ENCODE results near the gene ITPKB. TPM values are rescaled to one million over a fixed set of nuclear protein-coding genes. Genes with fewer than 3 reads are reported as not detected.

The ITPKB gene
- total and polyA plus RNA-seq, 2 of the 13 experiments (the other 11 are each of a cell fraction or from before 2014, with no cell fraction given): not detected

- FAIRE-seq (no peak), DNase-seq (ENCODE audit: low spot score) (no peak), ATAC-seq (no peak)
- Histone ChIP-seq H3K79me2 (ENCODE audit: insufficient read depth, low read length) (no peaks in the 10 kb centered on the region), H2AFZ (ENCODE audit: low read length) (no peak overlapping the region), H3K27me3 (ENCODE audit: control insufficient read depth in 1 of 2, insufficient read depth in 2 of 2, low read length in 2 of 2) (peaks cover 0 to 15% of the 10 kb centered on the region in 2 experiments; a peak in 2 of 5 replicates), H3K27ac (ENCODE audit: extremely low read length, insufficient read depth, low read length) (no peak overlapping the region), H3K4me2 (ENCODE audit: low read depth, low read length) (no peak overlapping the region), H3K4me3 (replicated peaks in 1 of 3; ENCODE audit: insufficient read depth in 1 of 3, low read depth in 2 of 3, low read length in 3 of 3) (no peak overlapping the region), H3K4me1 (ENCODE audit: insufficient read depth, low read length) (no peaks in the 10 kb centered on the region), H3K9me3 (ENCODE audit: low read length) (no peaks in the 10 kb centered on the region), H3K9ac (ENCODE audit: insufficient read depth, low read depth, low read length) (no peak overlapping the region), H3K36me3 (replicated peaks in 1 of 2; ENCODE audit: control insufficient read depth in 1 of 2, insufficient read depth in 2 of 2, low read length in 2 of 2) (no peaks in the 10 kb centered on the region), H4K20me1 (ENCODE audit: insufficient read depth, low read length) (no peaks in the 10 kb centered on the region)
- in situ Hi-C loops (cut with HindIII; ENCODE audit: extremely low pct_ligation_motif_present, low pct_unique_long_range_greater_than_20kb): no loop called here
- WGBS (ENCODE audit: low lambda C conversion rate): 4% methylated on average over 7 of the region's 7 CpGs
- ChIA-PET CTCF (ENCODE audit: low intra/inter-chr PET ratio, low total read pairs) (no interaction called here), POLR2A (no interaction called here)
- no TSS peak for BruUV-seq (replicated peaks)
- intact Hi-C loops (cut with micrococcal nuclease; ENCODE audit: unreplicated experiment): no loop called here
- TF ChIP-seq ELF4 (CRISPR knock-in tag; IDR thresholded peaks at IDR 0.05; ENCODE audit: borderline replicate concordance) (no peak), BRF2 (CRISPR knock-in tag; IDR thresholded peaks at IDR 0.05) (no peak), ZNF790 (CRISPR knock-in tag; IDR thresholded peaks at IDR 0.05; ENCODE audit: borderline replicate concordance) (no peak), ZBTB40 (IDR thresholded peaks at IDR 0.05) (no peak), ZBTB40 (CRISPR knock-in tag; IDR thresholded peaks at IDR 0.05) (no peak), PBX3 (CRISPR knock-in tag; IDR thresholded peaks at IDR 0.05; ENCODE audit: borderline replicate concordance) (no peak), ZNF878 (CRISPR knock-in tag; IDR thresholded peaks at IDR 0.05) (no peak), STAT6 (CRISPR knock-in tag; IDR thresholded peaks at IDR 0.05; ENCODE audit: borderline replicate concordance) (no peak), ZNF598 (CRISPR knock-in tag; IDR thresholded peaks at IDR 0.05; ENCODE audit: borderline replicate concordance) (no peak)
Observed at GRCh38 chr1:226772446-226773139, 33.5 kb upstream of the ITPKB start.
